HL-60 (cell line): ENCODE results near the gene FRG2.

Source experiments
- GABPA ChIP-seq: IDR thresholded peaks from 2 replicates; pipeline ENCODE4 v1.6.1; 2012; ENCODE audit warnings: low read depth
- POLR2AphosphoS5 ChIP-seq: IDR thresholded peaks from 2 replicates; pipeline ENCODE4 v1.6.1; 2012; ENCODE audit warnings: low read depth
- SPI1 ChIP-seq: IDR thresholded peaks from 2 replicates; pipeline ENCODE4 v1.6.1; 2012; ENCODE audit warnings: low read depth, mild to moderate bottlenecking, borderline replicate concordance
- TF ChIP-seq, protein P1 (sequence below): IDR thresholded peaks from one replicate; pipeline ENCODE4 v1.5.1; 2011; ENCODE audit warnings: low read length, control low read depth, inconsistent platforms; ENCODE audit not compliant: insufficient read depth
- TF ChIP-seq, protein P2 (sequence below): IDR thresholded peaks from 2 replicates; pipeline ENCODE4 v1.6.1; 2012; ENCODE audit warnings: low read depth; ENCODE audit not compliant: insufficient replicate concordance

DNA sequence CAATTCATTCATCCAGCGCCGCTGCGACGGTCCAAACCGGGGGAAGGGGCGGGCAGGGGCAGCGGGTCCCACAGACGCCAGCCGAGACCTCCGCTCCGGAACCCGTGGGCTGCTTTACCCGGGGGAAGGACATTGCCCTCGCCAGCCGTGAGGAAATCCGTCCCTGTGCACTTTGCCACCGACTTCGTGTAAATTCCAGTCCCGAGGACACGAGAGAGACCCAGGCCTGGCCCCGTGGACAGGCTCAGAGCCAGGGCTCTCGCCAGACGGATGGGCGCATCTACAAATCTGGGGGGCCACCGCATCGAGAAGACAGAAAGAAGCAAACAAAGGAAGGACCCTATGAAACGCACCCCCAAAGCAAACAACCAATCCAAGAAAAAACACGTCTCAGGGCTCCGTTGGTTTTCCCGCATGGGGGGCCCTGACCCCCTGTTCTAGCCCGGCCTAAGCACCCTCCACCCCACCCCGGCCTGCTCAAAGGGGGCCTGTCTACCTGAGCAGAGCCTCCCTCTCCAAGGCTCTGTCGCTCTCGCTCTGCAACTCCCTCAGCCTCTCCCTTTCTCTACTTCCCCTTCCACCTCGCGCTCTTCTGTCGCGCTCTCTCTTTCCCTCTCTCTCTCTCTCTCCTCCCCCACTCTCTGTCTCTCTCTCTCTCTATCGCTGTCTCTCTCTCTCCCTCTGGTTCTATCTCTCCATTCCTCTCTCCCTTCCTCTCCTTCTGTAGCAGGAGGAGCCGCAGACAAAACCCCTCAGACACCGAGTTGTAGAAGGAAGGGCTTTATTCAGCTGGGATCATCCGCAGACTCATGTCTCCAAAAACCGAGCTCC, 11.3 kb downstream of the FRG2 start:
- no peak for TF ChIP-seq POLR2AphosphoS5
- TF ChIP-seq, protein P1, sequence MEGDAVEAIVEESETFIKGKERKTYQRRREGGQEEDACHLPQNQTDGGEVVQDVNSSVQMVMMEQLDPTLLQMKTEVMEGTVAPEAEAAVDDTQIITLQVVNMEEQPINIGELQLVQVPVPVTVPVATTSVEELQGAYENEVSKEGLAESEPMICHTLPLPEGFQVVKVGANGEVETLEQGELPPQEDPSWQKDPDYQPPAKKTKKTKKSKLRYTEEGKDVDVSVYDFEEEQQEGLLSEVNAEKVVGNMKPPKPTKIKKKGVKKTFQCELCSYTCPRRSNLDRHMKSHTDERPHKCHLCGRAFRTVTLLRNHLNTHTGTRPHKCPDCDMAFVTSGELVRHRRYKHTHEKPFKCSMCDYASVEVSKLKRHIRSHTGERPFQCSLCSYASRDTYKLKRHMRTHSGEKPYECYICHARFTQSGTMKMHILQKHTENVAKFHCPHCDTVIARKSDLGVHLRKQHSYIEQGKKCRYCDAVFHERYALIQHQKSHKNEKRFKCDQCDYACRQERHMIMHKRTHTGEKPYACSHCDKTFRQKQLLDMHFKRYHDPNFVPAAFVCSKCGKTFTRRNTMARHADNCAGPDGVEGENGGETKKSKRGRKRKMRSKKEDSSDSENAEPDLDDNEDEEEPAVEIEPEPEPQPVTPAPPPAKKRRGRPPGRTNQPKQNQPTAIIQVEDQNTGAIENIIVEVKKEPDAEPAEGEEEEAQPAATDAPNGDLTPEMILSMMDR, result no peak
- TF ChIP-seq GABPA, result no peak
- TF ChIP-seq, protein P2, sequence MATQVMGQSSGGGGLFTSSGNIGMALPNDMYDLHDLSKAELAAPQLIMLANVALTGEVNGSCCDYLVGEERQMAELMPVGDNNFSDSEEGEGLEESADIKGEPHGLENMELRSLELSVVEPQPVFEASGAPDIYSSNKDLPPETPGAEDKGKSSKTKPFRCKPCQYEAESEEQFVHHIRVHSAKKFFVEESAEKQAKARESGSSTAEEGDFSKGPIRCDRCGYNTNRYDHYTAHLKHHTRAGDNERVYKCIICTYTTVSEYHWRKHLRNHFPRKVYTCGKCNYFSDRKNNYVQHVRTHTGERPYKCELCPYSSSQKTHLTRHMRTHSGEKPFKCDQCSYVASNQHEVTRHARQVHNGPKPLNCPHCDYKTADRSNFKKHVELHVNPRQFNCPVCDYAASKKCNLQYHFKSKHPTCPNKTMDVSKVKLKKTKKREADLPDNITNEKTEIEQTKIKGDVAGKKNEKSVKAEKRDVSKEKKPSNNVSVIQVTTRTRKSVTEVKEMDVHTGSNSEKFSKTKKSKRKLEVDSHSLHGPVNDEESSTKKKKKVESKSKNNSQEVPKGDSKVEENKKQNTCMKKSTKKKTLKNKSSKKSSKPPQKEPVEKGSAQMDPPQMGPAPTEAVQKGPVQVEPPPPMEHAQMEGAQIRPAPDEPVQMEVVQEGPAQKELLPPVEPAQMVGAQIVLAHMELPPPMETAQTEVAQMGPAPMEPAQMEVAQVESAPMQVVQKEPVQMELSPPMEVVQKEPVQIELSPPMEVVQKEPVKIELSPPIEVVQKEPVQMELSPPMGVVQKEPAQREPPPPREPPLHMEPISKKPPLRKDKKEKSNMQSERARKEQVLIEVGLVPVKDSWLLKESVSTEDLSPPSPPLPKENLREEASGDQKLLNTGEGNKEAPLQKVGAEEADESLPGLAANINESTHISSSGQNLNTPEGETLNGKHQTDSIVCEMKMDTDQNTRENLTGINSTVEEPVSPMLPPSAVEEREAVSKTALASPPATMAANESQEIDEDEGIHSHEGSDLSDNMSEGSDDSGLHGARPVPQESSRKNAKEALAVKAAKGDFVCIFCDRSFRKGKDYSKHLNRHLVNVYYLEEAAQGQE, result no peak
- TF ChIP-seq SPI1, result no peak
